ENCODE results near the gene SLC25A21. TPM values are rescaled to one million over a fixed set of nuclear protein-coding genes. Genes with fewer than 3 reads are reported as not detected.

SLC25A21 gene
- total and polyA plus RNA-seq, 2 of the 13 experiments (the other 11 are each of a cell fraction or from before 2014, with no cell fraction given), result 1.9 to 2.9 TPM

GRCh38 chr14:36931791-36932190 lies 240.6 kb downstream of the SLC25A21 start:
- ATAC-seq, result no peak
- no peaks in the 10 kb centered on the region for H4K20me1 ChIP-seq (ENCODE audit: insufficient read depth, low read length)
- no peaks in the 10 kb centered on the region for H3K79me2 ChIP-seq (ENCODE audit: insufficient read depth, low read length)
- TF ChIP-seq, protein P1, sequence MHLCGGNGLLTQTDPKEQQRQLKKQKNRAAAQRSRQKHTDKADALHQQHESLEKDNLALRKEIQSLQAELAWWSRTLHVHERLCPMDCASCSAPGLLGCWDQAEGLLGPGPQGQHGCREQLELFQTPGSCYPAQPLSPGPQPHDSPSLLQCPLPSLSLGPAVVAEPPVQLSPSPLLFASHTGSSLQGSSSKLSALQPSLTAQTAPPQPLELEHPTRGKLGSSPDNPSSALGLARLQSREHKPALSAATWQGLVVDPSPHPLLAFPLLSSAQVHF (CRISPR knock-in tag; IDR thresholded peaks at IDR 0.05), result no peak
- TF ChIP-seq, protein P2, sequence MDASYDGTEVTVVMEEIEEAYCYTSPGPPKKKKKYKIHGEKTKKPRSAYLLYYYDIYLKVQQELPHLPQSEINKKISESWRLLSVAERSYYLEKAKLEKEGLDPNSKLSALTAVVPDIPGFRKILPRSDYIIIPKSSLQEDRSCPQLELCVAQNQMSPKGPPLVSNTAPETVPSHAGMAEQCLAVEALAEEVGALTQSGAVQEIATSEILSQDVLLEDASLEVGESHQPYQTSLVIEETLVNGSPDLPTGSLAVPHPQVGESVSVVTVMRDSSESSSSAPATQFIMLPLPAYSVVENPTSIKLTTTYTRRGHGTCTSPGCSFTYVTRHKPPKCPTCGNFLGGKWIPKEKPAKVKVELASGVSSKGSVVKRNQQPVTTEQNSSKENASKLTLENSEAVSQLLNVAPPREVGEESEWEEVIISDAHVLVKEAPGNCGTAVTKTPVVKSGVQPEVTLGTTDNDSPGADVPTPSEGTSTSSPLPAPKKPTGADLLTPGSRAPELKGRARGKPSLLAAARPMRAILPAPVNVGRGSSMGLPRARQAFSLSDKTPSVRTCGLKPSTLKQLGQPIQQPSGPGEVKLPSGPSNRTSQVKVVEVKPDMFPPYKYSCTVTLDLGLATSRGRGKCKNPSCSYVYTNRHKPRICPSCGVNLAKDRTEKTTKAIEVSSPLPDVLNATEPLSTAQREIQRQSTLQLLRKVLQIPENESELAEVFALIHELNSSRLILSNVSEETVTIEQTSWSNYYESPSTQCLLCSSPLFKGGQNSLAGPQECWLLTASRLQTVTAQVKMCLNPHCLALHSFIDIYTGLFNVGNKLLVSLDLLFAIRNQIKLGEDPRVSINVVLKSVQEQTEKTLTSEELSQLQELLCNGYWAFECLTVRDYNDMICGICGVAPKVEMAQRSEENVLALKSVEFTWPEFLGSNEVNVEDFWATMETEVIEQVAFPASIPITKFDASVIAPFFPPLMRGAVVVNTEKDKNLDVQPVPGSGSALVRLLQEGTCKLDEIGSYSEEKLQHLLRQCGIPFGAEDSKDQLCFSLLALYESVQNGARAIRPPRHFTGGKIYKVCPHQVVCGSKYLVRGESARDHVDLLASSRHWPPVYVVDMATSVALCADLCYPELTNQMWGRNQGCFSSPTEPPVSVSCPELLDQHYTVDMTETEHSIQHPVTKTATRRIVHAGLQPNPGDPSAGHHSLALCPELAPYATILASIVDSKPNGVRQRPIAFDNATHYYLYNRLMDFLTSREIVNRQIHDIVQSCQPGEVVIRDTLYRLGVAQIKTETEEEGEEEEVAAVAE (CRISPR knock-in tag; IDR thresholded peaks at IDR 0.05; ENCODE audit: borderline replicate concordance), result no peak
- TF ChIP-seq ZNF224 (CRISPR knock-in tag; IDR thresholded peaks at IDR 0.05), result no peak
- H3K4me2 ChIP-seq (ENCODE audit: low read depth, low read length), result no peak overlapping the region
- in situ Hi-C loops (cut with HindIII; ENCODE audit: extremely low pct_ligation_motif_present, low pct_unique_long_range_greater_than_20kb) (no loop called here), intact Hi-C loops (cut with micrococcal nuclease; ENCODE audit: unreplicated experiment) (no loop called here)
- H2AFZ ChIP-seq (ENCODE audit: low read length), result no peak overlapping the region
- H3K4me1 ChIP-seq (ENCODE audit: insufficient read depth, low read length), result no peaks in the 10 kb centered on the region
- H3K9me3 ChIP-seq (ENCODE audit: low read length), result no peaks in the 10 kb centered on the region
- 2% methylated on average over 2 of the region's 2 CpGs for WGBS (ENCODE audit: low lambda C conversion rate)
- no peak overlapping the region for H3K4me3 ChIP-seq (replicated peaks in 1 of 3; ENCODE audit: insufficient read depth in 1 of 3, low read depth in 2 of 3, low read length in 3 of 3)
- no peak overlapping the region for H3K27ac ChIP-seq (ENCODE audit: extremely low read length, insufficient read depth, low read length)
- CTCF ChIA-PET (ENCODE audit: low intra/inter-chr PET ratio, low total read pairs), result no interaction called here
- BruUV-seq (replicated peaks), result no TSS peak
- no peak for FAIRE-seq
- no peaks in the 10 kb centered on the region for H3K27me3 ChIP-seq (ENCODE audit: control insufficient read depth in 1 of 2, insufficient read depth in 2 of 2, low read length in 2 of 2)
- POLR2A ChIA-PET, result no interaction called here
- DNase-seq (ENCODE audit: low spot score), result no peak
- no peak overlapping the region for H3K9ac ChIP-seq (ENCODE audit: insufficient read depth, low read depth, low read length)
- no peaks in the 10 kb centered on the region for H3K36me3 ChIP-seq (replicated peaks in 1 of 2; ENCODE audit: control insufficient read depth in 1 of 2, insufficient read depth in 2 of 2, low read length in 2 of 2)

DNA sequence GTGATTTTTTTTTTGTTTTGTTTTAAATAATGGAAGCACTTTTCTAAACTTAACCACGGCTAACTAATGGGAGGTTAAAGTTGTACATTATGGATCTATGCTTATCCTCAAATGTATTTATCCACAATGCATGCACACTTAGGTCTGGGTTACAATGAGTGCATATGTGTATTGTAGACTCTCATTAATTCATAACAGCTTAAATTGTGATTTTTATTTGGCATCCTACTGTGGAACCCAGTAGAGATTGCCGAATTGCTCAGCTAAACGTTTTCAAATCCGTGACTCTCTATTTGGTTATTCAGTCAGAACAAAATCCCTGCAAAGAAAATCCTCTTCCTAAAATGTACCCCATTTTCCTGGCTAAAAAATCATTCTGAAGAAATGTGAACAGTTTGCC lies 244.0 kb downstream of the SLC25A21 start:
- DNase-seq (ENCODE audit: low spot score) (no peak), ATAC-seq (no peak), FAIRE-seq (no peak)
- H3K4me1 ChIP-seq (ENCODE audit: insufficient read depth, low read length), result no peaks in the 10 kb centered on the region
- ChIA-PET POLR2A (no interaction called here), CTCF (ENCODE audit: low intra/inter-chr PET ratio, low total read pairs) (no interaction called here)
- H3K9me3 ChIP-seq (ENCODE audit: low read length), result no peaks in the 10 kb centered on the region
- H3K27me3 ChIP-seq (ENCODE audit: control insufficient read depth in 1 of 2, insufficient read depth in 2 of 2, low read length in 2 of 2), result no peaks in the 10 kb centered on the region
- intact Hi-C loops (cut with micrococcal nuclease; ENCODE audit: unreplicated experiment) (no loop called here), in situ Hi-C loops (cut with HindIII; ENCODE audit: extremely low pct_ligation_motif_present, low pct_unique_long_range_greater_than_20kb) (no loop called here)
- no peak overlapping the region for H3K27ac ChIP-seq (ENCODE audit: extremely low read length, insufficient read depth, low read length)
- H2AFZ ChIP-seq (ENCODE audit: low read length), result no peak overlapping the region
- H3K36me3 ChIP-seq (replicated peaks in 1 of 2; ENCODE audit: control insufficient read depth in 1 of 2, insufficient read depth in 2 of 2, low read length in 2 of 2), result no peaks in the 10 kb centered on the region
- H3K4me2 ChIP-seq (ENCODE audit: low read depth, low read length), result no peak overlapping the region
- no peaks in the 10 kb centered on the region for H4K20me1 ChIP-seq (ENCODE audit: insufficient read depth, low read length)
- no TSS peak for BruUV-seq (replicated peaks)
- no peaks in the 10 kb centered on the region for H3K79me2 ChIP-seq (ENCODE audit: insufficient read depth, low read length)
- no peak overlapping the region for H3K9ac ChIP-seq (ENCODE audit: insufficient read depth, low read depth, low read length)
- WGBS (ENCODE audit: low lambda C conversion rate), result 8% methylated on average over 4 of the region's 4 CpGs
- H3K4me3 ChIP-seq (replicated peaks in 1 of 3; ENCODE audit: insufficient read depth in 1 of 3, low read depth in 2 of 3, low read length in 3 of 3), result no peak overlapping the region
- no peak for TF ChIP-seq ZNF761 (CRISPR knock-in tag; conservative IDR thresholded peaks at IDR 0.05)
- TF ChIP-seq, protein P3, sequence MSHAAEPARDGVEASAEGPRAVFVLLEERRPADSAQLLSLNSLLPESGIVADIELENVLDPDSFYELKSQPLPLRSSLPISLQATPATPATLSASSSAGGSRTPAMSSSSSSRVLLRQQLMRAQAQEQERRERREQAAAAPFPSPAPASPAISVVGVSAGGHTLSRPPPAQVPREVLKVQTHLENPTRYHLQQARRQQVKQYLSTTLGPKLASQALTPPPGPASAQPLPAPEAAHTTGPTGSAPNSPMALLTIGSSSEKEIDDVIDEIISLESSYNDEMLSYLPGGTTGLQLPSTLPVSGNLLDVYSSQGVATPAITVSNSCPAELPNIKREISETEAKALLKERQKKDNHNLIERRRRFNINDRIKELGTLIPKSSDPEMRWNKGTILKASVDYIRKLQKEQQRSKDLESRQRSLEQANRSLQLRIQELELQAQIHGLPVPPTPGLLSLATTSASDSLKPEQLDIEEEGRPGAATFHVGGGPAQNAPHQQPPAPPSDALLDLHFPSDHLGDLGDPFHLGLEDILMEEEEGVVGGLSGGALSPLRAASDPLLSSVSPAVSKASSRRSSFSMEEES (CRISPR knock-in tag; IDR thresholded peaks at IDR 0.05), result no peak
- TF ChIP-seq MEIS2 (CRISPR knock-in tag; IDR thresholded peaks at IDR 0.05), result no peak
- TF ChIP-seq NCOR1 (IDR thresholded peaks at IDR 0.05; ENCODE audit: borderline replicate concordance, low read length), result no peak
- no peak for TF ChIP-seq JARID2 (CRISPR knock-in tag; IDR thresholded peaks at IDR 0.05; ENCODE audit: insufficient replicate concordance)
- TF ChIP-seq CBX5 (CRISPR knock-in tag; IDR thresholded peaks at IDR 0.05; ENCODE audit: borderline replicate concordance), result no peak
- no peak for TF ChIP-seq EZH2 (conservative IDR thresholded peaks at IDR 0.05; ENCODE audit: low read depth, low read length)
- no peak for TF ChIP-seq CHD4 (IDR thresholded peaks at IDR 0.05; ENCODE audit: borderline replicate concordance, low read length)
- no peak for TF ChIP-seq TBX2 (CRISPR knock-in tag; IDR thresholded peaks at IDR 0.05; ENCODE audit: borderline replicate concordance)
- TF ChIP-seq FIP1L1 (IDR thresholded peaks at IDR 0.05; ENCODE audit: borderline replicate concordance, insufficient read depth, low read depth, low read length), result no peak
